LoVo (cell line): ENCODE measurements around the gene FAM120A.

Experiments
- DNase-seq: peaks from one replicate; pipeline ENCODE4 v3.0.0-alpha.2; 2016; ENCODE audit warnings: low spot score

Gene FAM120A

DNA sequence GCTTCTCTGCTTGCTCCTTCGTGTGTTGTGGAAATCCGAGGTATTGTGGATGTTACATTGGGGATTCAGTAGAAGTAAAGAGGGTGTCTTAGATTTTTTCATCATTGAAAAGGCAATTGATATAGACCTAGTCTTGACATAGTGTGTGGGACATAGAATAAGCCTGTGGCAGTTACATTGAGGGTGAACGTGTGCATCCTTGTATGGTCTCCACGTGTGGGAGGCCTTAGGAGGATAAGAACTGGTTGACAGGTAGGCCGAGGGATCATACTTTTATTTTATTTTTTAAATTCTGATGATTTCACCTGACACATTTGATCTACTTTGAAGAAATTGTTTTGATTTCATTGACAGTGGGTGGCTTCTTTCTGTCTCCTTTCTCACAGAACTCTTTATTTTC, 18.9 kb downstream of the FAM120A start:
- DNase-seq, result no peak

DNA sequence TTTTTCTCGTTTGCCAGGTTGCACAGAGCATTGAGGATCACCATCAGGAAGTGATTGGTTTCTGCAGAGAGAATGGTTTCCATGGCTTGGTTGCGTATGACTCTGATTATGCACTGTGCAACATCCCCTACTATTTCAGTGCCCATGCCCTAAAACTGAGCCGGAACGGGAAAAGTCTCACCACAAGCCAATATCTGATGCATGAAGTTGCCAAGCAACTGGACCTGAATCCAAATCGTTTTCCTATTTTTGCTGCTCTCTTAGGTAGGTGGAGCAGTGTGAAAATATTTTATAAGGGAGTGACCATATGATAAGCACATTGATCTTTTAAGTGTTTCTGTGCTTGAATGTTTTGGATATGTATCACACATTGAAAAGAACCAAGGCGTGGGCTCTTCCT, 19.6 kb downstream of the FAM120A start:
- no peak for DNase-seq

DNA sequence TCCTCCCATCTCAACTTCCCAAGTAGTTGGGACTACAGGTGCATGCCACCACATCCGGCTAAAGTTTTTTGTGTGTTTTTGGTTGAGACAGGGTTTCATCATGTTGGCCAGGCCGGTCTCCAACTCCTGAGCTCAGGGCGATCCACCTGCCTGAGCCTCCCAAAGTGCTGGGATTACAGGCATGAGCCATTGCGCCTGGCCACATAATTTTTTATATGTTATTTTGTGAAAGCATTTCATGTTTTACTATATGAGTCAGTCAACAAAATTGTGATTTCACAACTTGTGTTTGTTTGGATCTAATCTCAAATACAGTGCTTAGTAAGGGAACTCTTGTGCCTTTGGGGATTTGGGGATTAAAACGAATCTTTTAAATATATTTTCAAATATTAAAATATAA, 21.9 kb downstream of the FAM120A start:
- DNase-seq, result peak; percentile 2

DNA sequence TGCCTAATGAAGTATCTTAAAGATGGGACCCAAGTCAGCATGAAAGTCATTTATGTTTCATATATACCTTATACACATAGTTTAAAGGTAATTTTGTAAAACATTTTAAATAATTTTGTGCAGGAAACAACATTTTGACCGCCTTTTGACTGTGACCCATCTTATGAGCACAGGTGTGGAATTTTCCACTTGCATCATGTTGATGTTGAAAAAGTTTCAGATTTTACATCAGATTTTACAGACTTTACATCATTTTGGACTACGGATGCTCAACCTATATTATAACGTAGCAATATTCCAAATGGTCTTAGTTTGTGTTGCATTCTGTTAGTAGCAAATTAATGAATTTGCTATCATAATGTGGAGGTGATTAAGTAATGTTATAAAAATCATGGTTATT, 23.6 kb downstream of the FAM120A start:
- no peak for DNase-seq

DNA sequence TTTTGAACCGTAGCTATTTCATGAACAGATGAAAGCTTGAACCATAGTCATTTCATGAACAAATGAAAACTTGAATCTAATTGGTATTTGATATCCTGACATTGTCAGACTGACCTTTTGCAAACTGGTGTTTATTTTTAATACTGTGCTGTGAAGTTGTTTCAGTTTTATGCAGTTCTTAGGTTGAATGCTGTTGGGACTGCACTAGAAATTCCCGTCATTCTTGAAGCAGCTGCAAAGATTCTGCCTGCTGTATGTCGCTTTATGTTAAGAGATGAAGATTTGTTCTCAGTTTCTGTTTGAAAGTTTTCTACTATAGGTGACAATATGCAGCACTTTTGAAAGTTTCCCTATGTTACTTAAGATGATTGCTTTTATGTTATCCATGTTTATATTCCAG, 24.4 kb downstream of the FAM120A start:
- no peak for DNase-seq

DNA sequence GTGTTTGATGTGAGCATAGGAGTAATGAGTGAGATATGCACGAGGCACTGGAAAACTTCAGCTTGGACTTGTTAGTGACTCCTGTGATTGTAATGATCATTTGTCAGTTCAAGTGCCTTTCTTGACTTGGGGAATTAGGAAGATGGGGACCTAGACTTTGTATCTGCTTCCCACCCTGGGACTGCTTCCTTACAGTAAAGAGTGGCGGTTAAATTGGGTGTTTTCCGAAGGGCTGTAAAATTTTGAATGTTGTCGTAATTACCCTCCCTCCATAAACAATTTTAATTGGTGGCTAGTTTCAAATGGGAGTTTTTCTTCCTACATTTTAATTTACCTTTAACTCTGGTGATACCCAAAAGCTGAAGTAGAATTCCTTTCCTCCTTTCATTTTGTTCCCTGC, 25.4 kb downstream of the FAM120A start:
- no peak for DNase-seq

DNA sequence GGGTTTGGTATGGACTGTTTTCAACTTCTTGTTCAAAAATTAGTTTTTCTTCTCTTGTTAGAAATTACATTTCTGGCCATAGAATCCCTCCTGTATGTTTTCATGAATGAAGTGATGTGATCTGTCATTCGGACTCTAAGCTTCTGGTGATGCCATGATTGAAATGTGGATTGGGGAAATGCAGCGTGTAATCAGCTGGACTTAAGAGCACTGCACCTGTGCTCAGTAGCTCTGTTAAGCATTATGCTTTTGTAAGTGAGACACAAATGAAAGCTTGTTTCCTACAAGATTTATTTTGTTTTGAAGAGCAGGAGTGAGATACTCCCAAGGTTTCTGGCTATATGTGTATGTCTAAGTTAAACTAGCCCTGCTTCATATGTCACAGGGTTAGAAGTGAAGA, 25.9 kb downstream of the FAM120A start:
- no peak for DNase-seq

DNA sequence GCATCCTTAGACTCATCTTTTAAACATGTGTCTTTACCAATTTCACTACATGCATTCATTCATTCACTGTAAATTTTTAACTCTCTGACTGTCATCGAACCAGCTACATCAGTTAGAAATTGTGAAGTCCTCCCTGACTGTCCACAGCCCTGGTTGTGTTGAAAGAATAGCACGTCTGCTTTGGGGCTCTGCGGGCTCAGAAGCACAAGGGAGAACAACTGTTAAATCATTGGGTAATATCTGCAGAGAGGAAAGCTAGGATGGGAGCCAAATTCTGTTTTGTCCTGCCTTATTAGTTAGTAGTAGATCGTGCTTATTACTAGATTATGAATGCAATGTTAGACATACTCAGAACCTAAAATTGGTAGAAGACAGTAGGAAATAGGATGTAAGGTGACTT, 28.2 kb downstream of the FAM120A start:
- DNase-seq, result no peak

DNA sequence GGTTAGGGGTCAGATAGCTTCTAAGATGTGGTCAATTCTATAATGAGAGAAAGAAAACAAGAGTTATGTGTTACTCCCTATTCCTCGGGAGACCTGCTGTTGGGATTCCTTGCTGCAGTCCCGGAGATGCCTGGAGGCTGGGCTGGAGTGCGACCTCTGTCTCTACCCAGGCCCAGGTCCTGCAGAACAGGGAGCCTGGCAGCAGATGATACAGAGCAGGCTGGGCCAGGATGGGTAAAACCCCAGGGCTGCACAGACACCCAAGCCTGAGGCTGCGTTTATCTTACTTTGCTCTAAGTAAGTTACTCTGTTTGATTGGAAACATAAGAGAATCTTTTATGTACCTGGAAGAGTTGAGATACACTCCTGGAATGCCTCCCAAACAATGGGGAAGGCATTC, 28.8 kb downstream of the FAM120A start:
- DNase-seq, result no peak

DNA sequence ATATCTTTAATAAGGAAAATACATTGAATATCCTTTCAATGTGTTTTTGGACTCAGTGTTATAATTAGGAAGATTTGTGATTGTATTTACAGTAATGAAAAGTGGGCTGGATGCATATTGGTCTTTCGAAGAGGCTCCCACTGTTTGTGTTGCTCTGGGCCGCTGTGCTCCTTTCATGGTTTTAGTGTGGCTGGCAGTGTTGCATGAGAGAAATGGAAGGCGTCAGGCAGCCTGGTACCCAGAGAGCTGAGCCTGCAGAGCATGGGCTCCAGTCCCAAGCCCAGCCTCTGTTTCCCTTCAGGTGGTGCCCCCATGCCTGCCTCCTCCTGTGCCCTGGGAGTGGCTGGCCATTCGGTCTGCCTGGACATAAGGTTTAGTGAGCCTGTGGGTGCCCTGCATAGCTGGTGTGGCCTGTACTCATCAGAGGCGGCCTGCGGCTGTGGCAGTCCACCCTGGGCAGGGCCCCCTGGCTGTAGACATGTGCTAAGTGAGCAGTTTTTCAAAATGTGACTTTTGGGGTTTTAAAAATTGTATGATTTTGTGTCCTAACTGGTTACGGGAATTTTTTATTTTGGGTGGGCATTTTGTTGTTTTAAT, 29.3 kb downstream of the FAM120A start:
- DNase-seq, result no peak

DNA sequence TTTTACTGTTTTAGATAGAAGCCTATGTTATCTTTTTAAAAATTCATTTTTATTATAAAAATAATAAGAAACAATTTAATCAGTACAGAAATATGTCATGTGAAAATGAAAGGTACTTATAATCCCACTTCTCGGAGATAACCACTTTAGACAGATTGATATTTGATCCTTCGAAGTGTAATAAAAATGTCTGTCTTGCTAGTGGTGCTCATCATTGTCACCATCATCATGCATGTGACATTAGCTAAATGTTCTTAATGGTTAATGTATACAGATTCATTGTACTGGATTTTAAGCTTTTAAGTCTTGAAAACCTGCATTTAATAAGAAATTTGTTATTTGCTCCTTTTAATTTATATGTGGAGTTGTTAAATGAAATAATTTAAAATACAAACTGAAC, 32.0 kb downstream of the FAM120A start:
- DNase-seq, result no peak

DNA sequence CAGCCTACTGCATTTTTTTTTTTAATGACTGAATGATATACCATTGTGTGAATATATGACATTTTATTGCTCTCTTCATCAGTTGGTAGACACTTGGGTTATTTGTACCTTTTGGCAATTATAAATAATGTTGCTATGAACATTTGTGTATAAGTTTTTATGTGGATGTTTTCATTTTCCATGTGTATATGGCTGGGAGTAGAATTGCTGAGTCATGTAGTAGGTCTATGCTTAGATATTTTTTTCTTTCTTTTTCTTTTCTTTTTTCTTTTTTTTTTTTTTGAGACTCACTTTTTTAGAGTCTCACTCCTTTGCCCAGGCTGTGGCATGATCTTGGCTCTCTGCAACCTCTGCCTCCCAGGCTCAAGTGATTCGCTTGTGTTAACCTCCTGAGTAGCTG, 34.8 kb downstream of the FAM120A start:
- DNase-seq, result no peak

DNA sequence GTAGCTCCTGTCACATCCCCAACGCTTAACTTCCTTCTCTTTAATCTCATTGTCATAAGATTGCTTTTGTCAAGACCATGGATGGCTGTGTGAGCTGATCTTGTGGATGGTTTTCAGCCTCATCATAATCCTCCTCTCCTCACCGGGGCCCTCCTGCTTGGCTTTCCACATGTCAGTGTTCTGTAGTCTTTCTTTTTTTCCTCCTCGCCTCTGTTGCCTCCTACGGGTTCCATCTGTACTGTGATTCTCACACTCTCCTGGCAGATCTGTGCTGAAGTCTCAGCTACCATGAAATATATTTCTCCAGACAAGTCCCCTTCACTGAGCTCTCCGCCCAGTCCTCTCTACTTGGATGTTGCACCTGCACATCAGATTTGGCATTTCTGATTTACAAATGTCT, 36.8 kb downstream of the FAM120A start:
- no peak for DNase-seq

DNA sequence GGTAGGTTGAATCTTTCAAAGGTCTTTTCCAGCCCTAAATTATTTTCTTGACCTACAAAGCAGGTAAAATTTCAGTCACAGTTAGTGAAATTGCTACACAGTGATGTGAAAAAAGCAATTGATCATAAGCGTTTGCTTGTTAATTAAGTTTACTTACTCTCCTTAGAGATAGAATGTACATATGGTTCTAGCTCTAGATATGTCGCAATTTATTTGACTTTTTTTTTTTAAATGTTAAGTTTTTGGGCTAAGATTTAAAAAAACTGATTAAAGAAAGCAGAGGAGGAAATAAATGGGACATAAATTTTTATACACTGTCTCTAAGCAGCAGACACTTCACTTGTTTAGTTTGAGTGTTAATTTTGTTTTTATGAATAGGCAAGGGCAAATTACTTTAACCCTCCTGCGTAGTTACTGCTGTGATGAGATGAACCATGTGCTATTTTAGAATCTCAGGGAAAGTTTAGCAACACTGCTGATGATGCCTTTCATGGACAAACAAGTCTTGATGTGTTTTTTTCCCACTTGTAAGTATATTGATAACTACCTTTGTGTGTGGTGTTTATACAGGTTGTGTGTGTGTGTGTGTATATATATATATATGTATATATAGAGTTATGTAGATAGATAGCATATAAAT, 40.2 kb downstream of the FAM120A start:
- no peak for DNase-seq

DNA sequence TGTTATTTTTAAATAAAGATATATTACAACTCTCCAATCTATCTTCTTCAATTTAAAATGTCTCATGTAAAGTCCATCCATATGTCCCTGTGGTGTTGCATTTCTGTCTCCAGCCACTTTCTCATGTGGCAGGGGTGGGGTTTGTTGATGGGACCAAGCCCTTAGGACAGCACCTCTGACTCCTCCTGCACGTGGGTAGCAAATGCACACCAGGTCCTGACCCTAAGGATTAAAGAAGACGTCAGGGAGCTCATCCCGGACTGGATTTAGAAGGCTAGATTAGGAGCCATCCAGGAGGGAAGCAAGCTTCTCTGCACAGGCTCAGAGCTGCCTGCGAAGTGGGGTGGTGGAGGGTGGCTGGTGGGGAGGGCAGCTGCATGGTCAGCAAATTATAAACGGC, 40.8 kb downstream of the FAM120A start:
- DNase-seq, result no peak

DNA sequence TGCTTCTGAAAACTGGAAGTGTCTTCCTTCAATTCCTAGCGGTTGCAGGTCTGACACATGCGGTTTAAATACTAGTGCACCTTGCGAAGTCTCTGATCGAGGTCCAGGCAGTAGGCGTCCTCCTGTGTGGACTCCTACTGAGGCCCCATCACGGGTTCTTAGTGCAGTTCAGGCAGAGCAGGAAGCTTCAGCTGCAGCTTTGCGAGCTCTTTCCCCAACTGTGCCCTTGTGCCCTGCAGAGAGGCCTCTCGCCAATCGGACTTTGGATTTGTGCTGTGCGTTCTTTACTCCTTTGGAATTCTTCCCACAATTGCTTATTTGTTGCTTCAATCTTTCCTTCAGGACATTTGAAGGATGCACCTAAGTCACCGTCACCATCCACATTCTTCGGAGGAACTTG, 42.5 kb downstream of the FAM120A start:
- no peak for DNase-seq

DNA sequence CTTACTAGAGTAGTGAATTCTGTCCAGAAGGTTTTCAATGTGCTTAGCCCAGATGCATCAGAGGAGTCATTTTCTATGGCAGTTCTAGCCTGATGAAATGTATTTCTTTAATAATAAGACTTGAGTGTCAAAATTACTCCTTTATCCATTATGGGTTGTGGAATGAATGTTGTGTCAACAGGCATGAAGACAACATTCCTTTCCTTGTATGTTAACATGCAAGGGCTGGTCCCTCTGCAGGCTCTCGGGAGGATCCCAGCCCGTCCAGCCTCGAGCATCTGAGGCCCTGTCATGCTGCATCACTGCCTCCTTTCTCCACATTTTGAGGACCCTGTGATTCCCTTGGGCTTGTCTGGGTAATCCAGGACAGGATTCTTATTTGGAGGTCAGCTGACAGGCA, 44.8 kb downstream of the FAM120A start:
- no peak for DNase-seq

DNA sequence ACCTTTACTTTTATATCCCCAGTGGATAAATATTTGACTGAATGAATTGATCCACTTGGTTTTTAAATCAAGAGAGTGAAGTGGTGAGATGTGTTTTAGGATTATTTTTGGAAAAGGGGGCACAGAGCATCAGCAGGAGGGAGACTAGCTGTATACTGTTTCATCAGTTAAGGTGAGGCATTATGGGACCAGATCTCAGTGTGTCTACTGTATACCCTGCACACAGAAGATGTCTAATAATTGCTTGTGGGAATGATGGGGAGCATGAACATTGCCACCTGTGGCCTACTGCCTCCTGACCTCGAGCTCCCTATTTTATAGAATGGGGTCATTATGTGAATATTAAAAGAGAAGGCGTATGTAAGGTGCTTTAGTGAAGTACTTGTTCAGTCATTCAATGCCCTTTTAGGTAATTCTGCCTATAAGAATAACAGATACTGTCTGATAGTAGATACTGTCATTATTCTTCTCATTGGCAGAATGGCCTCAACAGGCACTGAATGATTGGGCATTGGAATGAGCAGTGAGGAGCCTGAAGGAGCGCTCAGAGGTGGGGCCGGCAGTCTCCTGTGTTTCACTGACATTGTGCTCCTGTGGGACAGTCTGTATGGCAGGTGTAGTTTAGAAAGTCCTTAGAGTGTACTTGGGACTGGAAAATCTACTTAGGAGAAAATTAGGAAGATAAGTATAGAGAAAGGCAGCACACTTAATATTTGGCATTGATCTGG, 49.2 kb downstream of the FAM120A start:
- no peak for DNase-seq

DNA sequence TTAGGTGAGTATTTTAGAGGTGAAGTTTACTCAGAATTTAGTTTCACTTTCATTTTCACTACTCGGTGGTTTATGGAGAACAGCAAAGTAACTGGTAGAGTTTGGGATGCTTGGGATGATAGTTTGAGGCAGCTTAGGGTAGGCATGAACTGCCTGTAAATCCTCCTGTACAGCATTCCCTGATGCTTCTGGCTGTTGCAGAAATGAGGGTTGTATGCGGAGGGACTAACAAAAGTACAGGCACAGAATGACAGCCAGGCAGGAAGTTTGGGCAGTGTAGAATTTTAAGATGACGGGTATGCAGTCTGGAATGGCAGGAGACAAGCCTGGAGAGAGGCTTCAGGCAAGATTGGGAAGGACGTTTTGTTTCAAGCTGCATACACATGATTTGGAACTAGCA, 49.9 kb downstream of the FAM120A start:
- peak; percentile 6 for DNase-seq

DNA sequence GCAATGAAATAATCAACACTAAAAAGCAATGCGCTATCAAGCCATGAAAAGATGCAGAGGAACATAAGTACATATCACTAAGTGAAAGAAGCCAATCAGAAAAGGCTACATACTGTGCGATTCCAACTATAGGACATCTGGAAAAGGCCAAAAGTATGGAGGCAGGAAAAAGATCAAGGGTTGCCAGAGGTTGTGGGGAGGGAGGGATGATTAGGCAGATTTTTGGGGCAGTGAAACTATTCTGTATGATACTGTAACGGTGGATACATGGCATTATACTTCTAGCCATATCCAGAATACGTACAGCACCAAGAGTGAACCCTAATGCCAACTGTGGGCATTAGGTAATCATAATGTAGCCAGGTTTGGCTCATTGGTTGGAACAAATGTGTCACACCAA, 51.9 kb downstream of the FAM120A start:
- no peak for DNase-seq

DNA sequence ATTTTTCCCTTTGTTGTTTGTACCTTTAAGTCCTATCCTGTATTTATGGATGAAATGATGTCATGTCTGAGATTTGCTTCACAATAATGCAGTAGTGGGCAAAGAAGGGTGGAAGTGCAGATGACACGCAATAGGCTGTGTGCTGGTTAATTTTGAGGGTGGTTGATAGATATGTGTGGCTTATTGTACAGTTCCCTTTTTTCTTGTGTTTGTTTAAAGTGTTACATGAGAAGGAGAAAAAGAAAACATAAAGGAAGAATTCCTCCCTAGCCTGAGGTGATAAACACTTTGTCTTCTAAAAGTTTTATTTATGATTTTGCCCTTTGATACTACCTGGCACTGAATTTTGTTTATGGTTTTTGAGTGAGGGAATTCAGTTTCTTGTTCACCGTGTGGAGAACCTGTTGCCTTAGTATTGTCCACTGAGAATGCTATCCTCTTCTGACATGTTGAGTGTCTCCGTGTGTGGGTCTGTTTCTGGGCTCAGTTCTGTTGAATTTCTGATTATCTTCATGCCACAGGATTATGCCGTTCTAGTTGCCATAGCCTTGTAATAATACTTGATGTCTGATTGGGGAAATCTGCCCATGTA, 54.2 kb downstream of the FAM120A start:
- no peak for DNase-seq

DNA sequence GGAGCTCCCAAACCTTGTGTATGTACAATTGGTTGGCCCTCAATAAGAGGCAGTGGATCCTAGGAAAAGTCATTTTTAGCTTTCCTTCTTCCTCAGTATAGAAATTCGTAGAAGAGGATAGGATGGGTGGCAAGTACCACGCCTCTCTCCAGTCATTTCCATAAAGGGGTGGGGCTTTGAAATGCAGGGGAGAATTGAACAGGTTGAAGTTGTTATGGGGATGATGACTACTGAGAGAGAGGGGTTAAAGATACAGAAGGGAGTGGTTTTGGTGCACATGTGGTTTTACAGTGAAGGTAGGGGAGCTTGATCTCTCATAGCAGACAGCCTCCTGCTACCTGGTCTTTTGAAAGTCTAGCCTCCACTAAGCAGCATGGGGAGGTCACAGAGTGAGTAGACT, 56.3 kb downstream of the FAM120A start:
- no peak for DNase-seq

DNA sequence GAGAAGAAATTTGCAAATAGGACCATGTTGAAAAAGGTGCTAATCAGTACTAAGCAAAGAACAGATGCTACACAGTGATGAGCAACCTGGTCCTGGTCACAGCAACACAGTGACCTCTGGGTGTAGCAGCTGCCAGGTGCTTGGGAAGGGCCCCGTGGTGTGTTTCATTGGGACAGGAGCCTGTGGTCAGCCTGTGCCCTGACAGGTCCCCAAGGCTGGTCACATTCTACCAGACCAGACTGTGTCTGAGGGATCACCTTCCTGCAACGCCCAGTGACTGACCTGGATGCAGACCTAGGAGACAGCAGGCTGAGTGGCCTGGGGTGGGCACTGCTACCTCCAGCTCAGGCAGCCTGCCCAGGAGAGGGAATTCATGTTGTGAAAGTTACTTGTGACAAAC, 56.7 kb downstream of the FAM120A start:
- no peak for DNase-seq
